Stimulated activated naive CD8-positive, alpha-beta T cell treated with anti-CD3 and anti-CD28 coated beads, Interleukin-15, Interleukin-2, amounts not matched to agents 100 ng/mL and 50 ng/mL, for 24 hours (primary cell): ENCODE data around the gene CNKSR3.

Experiments used
- H3K27ac Mint-ChIP-seq: one replicate; pipeline ENCODE4 v1.8.0; 2021; ENCODE audit warnings: mild to moderate bottlenecking, mixed read lengths
- H3K27me3 Mint-ChIP-seq: one replicate; pipeline ENCODE4 v1.8.0; 2021; ENCODE audit warnings: mixed read lengths
- H3K36me3 Mint-ChIP-seq: one replicate; pipeline ENCODE4 v1.8.0; 2021; ENCODE audit warnings: low read depth, mixed read lengths
- H3K4me1 Mint-ChIP-seq: one replicate; pipeline ENCODE4 v1.8.0; 2021; ENCODE audit warnings: low read depth, mixed read lengths
- H3K4me3 Mint-ChIP-seq: one replicate; pipeline ENCODE4 v1.8.0; 2021; ENCODE audit warnings: mild to moderate bottlenecking, mixed read lengths
- H3K9me3 Mint-ChIP-seq: one replicate; pipeline ENCODE4 v1.8.0; 2021; ENCODE audit warnings: mixed read lengths

CNKSR3 gene

GRCh38 chr6:154500769-154501577 is 9.5 kb downstream of the CNKSR3 start:
- H3K9me3 Mint-ChIP-seq = no peaks in the 10 kb centered on the region
- no peak overlapping the region for H3K27ac Mint-ChIP-seq
- no peaks in the 10 kb centered on the region for H3K36me3 Mint-ChIP-seq
- peaks cover 18% of the 10 kb centered on the region for H3K27me3 Mint-ChIP-seq
- H3K4me1 Mint-ChIP-seq = peaks cover 6% of the 10 kb centered on the region
- H3K4me3 Mint-ChIP-seq = no peak overlapping the region

- Mint-ChIP-seq H3K27me3 (peaks cover 19% of the 10 kb centered on the region), H3K4me1 (peaks cover 6% of the 10 kb centered on the region), H3K36me3 (no peaks in the 10 kb centered on the region), H3K27ac (no peak overlapping the region), H3K4me3 (no peak overlapping the region), H3K9me3 (no peaks in the 10 kb centered on the region)
Observed at GRCh38 chr6:154499855-154500589, 10.5 kb downstream of the CNKSR3 start.

- H3K36me3 Mint-ChIP-seq = no peaks in the 10 kb centered on the region
- H3K27ac Mint-ChIP-seq = no peak overlapping the region
- peaks cover 16% of the 10 kb centered on the region for H3K27me3 Mint-ChIP-seq
- H3K4me3 Mint-ChIP-seq = no peak overlapping the region
- no peaks in the 10 kb centered on the region for H3K9me3 Mint-ChIP-seq
- H3K4me1 Mint-ChIP-seq = peaks cover 6% of the 10 kb centered on the region
Observed at GRCh38 chr6:154498340-154498934, 12.0 kb downstream of the CNKSR3 start.

GRCh38 chr6:154496793-154497517 is 13.5 kb downstream of the CNKSR3 start:
- no peak overlapping the region for H3K27ac Mint-ChIP-seq
- H3K9me3 Mint-ChIP-seq = no peaks in the 10 kb centered on the region
- H3K36me3 Mint-ChIP-seq = no peaks in the 10 kb centered on the region
- peaks cover 12% of the 10 kb centered on the region for H3K27me3 Mint-ChIP-seq
- peaks cover 6% of the 10 kb centered on the region for H3K4me1 Mint-ChIP-seq
- H3K4me3 Mint-ChIP-seq = no peak overlapping the region

- H3K27ac Mint-ChIP-seq = no peak overlapping the region
Observed at GRCh38 chr6:154496186-154496585, 14.3 kb downstream of the CNKSR3 start.

GRCh38 chr6:154494592-154495311 is 15.7 kb downstream of the CNKSR3 start:
- Mint-ChIP-seq H3K27me3 (peaks cover 7% of the 10 kb centered on the region), H3K27ac (no peak overlapping the region), H3K4me1 (no peaks in the 10 kb centered on the region), H3K36me3 (no peaks in the 10 kb centered on the region), H3K4me3 (no peak overlapping the region), H3K9me3 (no peaks in the 10 kb centered on the region)

More at GRCh38 chr6:154496186-154496585, 14.3 kb downstream of the CNKSR3 start:
- Mint-ChIP-seq H3K4me3 (no peak overlapping the region), H3K27me3 (peaks cover 7% of the 10 kb centered on the region), H3K9me3 (no peaks in the 10 kb centered on the region), H3K4me1 (peaks cover under 1% of the 10 kb centered on the region), H3K36me3 (no peaks in the 10 kb centered on the region)

- H3K4me1 Mint-ChIP-seq = no peaks in the 10 kb centered on the region
- peaks cover 4% of the 10 kb centered on the region for H3K27me3 Mint-ChIP-seq
- no peaks in the 10 kb centered on the region for H3K9me3 Mint-ChIP-seq
- H3K27ac Mint-ChIP-seq = no peak overlapping the region
- no peak overlapping the region for H3K4me3 Mint-ChIP-seq
- no peaks in the 10 kb centered on the region for H3K36me3 Mint-ChIP-seq
Observed at GRCh38 chr6:154491567-154492470, 18.7 kb downstream of the CNKSR3 start.

- Mint-ChIP-seq H3K9me3 (no peaks in the 10 kb centered on the region), H3K27ac (no peak overlapping the region), H3K4me3 (no peak overlapping the region), H3K27me3 (no peaks in the 10 kb centered on the region), H3K36me3 (no peaks in the 10 kb centered on the region), H3K4me1 (no peaks in the 10 kb centered on the region)
Observed at GRCh38 chr6:154489822-154490221, 20.7 kb downstream of the CNKSR3 start.

- H3K4me3 Mint-ChIP-seq = no peak overlapping the region
- H3K4me1 Mint-ChIP-seq = no peaks in the 10 kb centered on the region
- H3K27ac Mint-ChIP-seq = no peak overlapping the region
- H3K9me3 Mint-ChIP-seq = no peaks in the 10 kb centered on the region
- no peaks in the 10 kb centered on the region for H3K36me3 Mint-ChIP-seq
- no peaks in the 10 kb centered on the region for H3K27me3 Mint-ChIP-seq
Observed at GRCh38 chr6:154488802-154489437, 21.6 kb downstream of the CNKSR3 start.

GRCh38 chr6:154488248-154488593 is 22.3 kb downstream of the CNKSR3 start:
- Mint-ChIP-seq H3K36me3 (no peaks in the 10 kb centered on the region), H3K9me3 (no peaks in the 10 kb centered on the region), H3K27me3 (no peaks in the 10 kb centered on the region), H3K4me3 (no peak overlapping the region), H3K4me1 (no peaks in the 10 kb centered on the region), H3K27ac (no peak overlapping the region)

- Mint-ChIP-seq H3K9me3 (no peaks in the 10 kb centered on the region), H3K36me3 (no peaks in the 10 kb centered on the region), H3K27ac (no peak overlapping the region), H3K4me3 (no peak overlapping the region), H3K27me3 (no peaks in the 10 kb centered on the region), H3K4me1 (no peaks in the 10 kb centered on the region)
Observed at GRCh38 chr6:154487367-154488247, 22.9 kb downstream of the CNKSR3 start.

- Mint-ChIP-seq H3K27ac (no peak overlapping the region), H3K4me1 (no peaks in the 10 kb centered on the region), H3K4me3 (no peak overlapping the region), H3K27me3 (peaks cover 4% of the 10 kb centered on the region), H3K36me3 (no peaks in the 10 kb centered on the region), H3K9me3 (no peaks in the 10 kb centered on the region)
Observed at GRCh38 chr6:154485815-154486214, 24.7 kb downstream of the CNKSR3 start.
